Measurements from ENCODE around the gene CHD5.

CHD5 gene

DNA sequence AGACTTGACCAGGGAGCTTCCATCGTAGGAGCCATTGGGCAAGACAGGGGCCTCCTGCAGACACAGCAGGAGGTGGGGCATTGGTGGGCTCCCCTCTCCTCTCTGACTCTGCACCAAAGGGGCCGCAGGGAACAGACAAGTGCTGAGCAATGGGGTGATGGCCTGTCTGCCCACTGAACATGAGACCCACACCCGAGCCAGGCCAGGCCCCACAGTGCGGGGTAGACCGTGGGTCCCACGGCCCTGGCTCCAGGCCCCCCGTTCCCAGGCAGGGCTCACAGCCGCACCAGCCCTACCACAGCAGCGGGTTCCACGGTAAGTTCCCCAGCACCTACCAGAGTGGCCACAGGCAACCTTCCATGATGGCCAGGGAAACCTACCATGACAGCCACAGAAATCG, 45.9 kb downstream of the CHD5 start:
- no peak for DNase-seq (ENCODE audit: low read depth, low spot score)

DNA sequence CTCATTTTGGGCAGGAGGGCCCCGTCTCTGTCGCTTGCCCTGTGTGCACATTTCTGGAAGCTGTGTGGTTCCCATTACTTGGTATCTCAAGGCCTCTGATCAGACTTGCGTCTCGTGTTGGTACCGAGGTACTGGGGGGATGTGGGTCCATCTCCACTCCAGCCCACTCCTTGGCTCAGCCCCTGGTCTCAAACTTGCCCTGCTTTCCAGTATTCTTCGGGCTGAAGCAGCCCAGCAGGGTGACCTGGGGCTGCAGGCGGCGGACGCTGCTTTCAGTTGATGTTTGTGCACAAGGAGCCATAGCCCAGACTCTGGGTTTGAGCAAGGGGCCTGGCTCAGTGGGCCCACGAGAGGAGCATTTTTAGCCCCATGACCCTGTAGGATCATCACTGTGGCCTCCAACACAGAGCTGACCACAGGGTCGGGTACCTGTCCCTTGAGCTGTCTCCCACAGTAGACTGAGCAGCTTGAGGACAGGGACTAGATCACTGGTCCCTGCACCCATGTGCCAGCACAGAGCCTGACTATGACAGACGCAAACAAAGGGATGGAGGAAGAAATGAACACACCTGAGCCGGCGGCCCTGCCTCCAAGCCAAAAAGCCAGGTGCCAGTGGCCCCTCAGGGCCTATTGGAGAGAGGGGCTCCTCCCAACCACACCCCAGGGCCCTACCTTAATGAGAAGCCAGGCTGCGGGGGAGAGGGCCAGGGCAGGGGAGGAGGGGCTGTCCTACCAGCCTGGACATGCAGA, 46.8 kb downstream of the CHD5 start:
- no peak for DNase-seq (ENCODE audit: low read depth, low spot score)

DNA sequence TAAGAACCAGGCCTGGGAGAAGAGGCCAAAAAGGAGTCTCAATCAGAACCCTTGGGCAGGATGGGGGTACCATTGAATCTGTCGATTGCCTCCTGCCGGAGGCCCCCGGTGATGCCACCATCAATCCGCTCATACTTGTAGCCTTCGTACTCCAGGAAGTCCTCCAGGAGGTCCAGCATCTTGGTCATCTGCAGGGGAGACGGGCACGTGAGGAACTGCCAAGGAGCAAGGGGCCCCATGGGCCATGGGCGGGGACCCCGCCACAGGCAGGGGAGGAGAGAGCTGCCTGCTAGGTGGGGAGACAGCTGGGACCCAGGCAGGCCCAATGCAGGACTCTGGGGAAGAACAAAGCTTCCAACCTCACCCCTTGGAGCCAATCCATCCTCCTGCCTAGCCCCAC, 48.6 kb downstream of the CHD5 start:
- DNase-seq (ENCODE audit: low read depth, low spot score): no peak

DNA sequence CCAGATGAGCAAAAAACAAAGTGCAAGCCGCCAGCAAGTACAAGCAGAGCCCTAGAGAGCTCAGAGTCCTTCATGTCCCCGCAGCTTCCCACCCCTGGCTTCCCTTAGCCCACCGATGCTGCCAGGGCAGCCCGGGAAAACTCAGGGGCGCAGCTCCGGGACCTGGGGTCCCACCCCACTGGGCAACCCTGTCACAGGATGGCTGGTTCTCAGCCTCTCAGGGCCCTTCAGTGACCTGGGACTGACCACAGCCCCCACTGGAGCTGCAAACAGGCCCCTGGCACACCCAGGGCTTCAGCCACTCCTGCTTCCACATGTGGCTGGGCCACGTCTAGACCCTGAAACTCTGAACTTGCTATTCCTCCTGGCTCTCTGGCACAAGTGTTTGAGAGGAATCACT, 49.5 kb downstream of the CHD5 start:
- no peak for DNase-seq (ENCODE audit: low read depth, low spot score)

DNA sequence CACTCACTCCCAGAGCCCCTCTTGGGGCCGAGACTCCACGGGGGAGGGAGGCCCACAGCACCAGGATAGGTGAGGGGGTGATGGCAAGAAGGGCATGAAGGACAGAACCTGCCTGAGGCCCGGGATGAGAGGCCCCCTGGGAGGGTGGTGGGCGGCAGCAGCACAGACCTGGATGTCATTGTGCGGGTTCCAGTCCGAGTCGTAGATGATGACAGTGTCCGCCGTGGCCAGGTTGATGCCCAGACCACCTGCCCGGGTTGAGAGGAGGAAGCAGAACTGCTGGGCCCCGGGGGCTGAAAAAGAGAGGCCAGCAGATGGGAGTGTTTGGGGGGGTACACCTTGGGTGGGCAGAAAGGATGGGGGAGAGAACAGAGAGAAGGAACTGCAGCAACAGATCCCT, 50.1 kb downstream of the CHD5 start:
- no peak for DNase-seq (ENCODE audit: low read depth, low spot score)

DNA sequence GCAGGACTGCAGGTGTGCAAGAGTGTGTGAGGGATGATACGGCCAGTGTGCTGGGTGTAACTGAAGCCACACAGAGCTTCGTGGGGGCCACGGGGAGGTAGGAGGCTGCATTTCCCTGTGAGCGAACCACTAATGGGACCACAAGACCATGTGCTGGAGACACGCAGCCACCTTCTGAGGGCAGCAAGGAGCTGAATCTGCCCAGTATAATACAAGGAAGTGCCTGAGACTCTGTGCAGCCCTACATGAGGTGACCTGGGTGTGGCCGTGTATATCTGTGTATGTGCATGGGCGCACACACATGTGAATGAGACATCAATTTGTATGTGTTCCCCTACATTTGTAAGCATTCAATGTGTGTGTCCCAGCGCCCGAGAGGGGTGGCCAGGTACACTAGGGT, 50.8 kb downstream of the CHD5 start:
- DNase-seq (ENCODE audit: low read depth, low spot score): no peak

DNA sequence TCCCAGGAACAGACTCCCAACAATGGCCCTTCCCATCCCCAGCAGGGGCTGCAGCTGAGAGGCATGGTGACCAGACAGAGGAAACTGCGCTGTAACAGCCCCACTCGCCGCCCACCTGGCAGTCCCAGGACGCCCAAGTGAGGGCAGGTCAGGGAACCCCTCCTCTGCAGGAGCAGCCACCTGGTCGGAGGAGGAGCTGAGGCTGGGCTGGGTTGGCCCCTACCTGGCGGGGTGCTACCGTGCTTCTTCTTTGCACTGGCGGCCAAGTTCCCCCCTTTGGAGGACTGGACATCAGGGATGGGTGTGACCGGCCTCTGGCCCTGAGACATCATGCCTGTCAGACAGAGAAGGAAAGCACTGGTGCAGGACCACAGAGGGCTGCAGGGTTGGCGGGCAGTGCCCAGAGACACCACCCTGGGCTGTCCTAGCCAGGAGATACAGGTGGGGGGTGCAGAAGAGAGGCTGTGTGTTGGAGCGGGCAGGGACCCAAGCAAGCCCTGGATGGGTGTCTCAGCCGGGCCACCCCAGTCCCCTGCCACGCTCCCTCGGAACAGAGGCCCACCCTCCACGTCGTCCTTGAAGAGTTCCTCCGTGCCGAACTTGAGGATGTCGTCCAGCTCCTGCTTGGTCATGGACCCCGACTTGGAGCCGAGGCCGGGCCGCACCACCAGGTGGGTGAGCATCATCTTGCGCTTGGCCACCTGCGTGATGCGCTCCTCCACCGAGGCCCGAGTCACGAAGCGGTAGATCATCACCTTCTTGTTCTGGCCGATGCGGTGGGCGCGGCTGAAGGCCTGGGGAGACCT, 51.6 kb downstream of the CHD5 start:
- no peak for DNase-seq (ENCODE audit: low read depth, low spot score)

DNA sequence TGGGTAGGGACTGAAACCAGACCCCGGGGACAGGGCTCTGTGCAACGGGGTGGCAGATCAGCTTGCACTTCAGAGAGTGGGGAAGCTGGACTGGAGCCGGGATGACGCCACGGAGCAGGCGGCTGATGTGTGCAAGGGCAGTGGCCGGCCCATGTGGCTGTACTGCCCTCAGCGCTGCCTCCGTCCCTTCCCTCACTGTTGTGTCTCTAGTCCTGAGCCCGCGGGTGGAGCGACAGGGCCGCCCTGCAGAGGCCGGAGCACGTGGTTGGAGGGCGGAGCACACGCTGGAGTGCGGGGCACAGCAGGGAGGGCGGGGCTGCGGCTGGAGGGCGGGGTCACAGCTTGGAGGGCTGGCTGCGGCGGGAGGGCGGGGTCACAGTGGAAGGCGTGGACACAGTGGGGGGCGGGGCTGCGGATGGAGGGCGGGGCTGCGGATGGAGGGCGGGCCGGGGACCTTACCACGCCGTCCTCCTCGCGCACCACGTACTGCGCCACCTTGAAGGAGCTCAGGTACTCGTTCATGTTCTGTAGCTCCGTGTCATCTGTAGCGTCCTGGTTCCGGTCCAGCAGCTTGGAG, 52.4 kb downstream of the CHD5 start:
- DNase-seq (ENCODE audit: low read depth, low spot score): no peak

DNA sequence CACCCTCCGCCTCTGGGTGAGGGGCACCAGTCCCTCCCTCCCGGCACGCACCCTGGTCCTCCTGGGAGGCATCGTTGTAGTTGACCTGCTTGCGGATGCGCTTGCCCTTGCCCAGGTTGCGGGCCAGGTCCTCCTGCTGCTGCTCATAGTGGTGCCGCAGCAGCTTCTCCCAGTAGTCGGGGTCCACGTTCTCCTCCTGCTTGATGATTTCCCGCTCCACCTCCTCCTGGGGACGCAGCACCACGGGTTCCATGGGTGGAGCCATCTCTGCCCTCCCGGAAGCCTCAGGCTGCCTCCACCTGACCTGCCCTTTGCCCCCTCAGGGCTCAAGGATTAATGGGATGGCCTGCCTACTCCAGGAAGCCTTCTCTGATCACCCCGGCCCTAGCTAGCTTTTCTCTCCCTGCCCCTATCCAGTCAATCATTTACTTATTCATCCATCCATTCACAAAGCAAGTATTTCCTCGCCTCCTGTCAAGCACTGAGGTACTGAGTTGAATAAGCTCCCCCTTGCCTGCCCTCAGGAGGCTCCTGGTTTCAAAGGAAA, 53.5 kb downstream of the CHD5 start:
- DNase-seq (ENCODE audit: low read depth, low spot score): no peak

DNA sequence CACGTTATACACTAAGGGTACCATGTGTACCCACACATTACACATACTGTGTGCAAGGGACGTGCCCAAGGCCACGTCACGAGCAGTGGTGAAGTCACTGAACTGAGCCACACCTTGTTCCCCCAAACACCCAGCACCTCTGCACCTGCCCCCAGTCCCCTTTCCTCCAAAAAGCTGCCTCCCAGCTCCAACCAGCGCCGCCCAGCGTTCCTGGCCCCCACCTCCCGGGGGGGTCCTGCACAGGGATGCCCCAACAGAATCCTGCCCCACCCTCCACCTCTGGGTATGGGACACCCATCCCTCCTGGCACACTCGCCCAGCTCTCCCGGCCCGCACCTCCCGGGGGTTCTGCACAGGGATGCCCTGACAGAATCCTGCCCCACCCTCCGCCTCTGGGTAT, 54.1 kb downstream of the CHD5 start:
- no peak for DNase-seq (ENCODE audit: low read depth, low spot score)

DNA sequence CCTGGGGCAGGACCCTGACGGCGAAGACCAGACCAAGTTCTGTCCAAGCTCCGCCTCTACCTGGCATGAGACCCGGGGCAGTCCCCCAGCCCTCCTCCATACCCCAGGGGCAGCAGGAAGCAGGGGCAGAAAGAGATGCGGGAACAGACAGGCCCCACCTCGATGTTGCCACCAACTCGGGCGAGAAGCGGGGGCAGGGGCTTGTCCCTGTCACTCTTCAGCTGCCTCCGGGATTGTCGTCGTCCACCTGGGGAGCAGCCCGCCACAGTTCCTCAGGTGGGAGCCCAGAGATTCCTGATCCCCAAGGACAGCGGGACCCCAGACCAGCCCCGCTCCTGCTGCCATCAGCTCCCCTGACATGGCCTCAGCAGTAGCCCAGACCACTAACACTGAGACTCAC, 54.8 kb downstream of the CHD5 start:
- DNase-seq (ENCODE audit: low read depth, low spot score): no peak

DNA sequence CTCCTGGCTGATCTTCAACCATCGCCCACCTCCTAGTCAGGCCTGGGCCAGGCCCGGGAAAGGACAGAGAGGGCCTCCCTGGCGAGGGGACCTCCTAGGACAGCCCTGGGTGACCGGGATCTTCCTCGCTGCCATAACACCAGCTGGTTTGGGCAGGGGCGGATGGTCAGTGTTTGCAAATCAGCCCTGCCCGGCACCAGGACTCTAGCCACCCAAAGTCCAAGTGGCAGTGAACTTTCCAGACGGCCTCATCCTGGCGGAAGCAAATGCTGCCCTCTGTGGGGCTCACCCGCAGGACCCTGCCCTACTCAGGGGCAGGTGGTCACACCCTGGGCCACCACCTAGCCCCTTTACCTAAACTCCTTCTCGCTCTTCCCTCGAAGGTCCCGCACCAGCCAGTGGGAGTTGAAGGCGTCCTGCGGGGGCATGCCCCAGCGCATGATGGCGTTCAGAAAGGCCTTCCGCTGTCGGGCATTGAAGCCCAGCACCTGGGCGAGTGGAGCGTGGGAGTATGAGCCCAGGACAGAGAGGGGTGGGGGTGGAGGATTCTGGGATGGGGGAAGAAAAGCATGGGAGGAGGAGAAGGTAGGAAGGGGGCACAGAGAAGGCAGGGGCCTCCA, 55.3 kb downstream of the CHD5 start:
- DNase-seq (ENCODE audit: low read depth, low spot score): no peak

DNA sequence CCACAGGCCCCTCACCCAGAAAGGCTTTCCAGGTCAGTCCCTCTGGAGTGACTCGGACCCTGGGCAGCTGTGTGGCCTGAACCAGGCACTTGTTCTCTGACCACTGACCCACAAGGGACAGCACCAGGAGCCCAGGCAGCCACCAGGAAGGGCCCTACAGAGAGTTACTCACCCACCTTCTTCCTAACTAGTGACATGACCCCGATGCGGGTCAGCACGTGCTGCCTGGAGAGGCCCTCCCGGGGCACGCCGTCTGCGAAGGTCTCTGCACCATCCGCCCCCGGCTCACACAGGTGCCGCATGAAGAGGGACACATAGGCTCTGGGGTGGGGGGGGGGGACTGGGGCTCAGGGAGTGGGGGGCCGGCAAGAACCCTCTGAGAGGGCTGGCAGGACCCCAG, 55.8 kb downstream of the CHD5 start:
- no peak for DNase-seq (ENCODE audit: low read depth, low spot score)

DNA sequence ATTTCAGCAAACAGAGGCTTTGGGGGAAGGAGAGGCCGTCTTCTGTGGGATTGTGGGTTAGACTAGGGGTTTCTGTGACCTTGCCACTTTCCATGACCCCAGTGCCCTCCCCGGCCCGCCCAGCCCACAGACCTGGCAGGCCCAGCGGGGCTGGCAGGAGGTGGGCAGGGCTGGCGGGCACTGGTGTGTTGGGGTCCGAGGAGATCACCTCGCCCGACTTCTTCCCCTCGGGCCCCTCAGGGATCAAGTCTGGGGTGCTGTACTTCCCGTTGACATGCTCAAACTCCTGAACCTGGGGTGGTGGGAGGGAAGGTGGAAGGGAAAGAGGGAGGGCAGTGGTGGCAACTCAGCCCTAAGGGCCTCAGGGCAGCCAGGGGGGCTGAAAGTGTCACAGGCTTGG, 56.3 kb downstream of the CHD5 start:
- no peak for DNase-seq (ENCODE audit: low read depth, low spot score)

DNA sequence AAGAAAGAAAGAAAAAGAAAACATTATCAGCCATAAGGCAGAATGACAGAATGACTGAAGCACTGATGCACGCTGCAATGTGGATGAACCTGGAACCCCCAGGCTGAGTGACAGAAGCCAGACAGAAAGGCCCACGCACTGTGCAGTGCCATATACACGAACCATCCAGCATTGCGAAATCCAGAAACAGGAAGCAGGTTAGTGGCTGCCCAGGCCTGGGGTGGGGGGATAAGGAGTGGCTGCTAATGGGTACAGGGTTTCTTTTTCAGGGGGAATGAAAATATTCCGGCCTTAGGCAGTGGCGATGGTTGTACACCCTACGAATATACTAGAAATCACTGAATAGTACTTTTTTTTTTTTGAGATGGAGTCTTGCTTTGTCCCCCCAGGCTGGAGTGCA, 57.0 kb downstream of the CHD5 start:
- no peak for DNase-seq (ENCODE audit: low read depth, low spot score)

DNA sequence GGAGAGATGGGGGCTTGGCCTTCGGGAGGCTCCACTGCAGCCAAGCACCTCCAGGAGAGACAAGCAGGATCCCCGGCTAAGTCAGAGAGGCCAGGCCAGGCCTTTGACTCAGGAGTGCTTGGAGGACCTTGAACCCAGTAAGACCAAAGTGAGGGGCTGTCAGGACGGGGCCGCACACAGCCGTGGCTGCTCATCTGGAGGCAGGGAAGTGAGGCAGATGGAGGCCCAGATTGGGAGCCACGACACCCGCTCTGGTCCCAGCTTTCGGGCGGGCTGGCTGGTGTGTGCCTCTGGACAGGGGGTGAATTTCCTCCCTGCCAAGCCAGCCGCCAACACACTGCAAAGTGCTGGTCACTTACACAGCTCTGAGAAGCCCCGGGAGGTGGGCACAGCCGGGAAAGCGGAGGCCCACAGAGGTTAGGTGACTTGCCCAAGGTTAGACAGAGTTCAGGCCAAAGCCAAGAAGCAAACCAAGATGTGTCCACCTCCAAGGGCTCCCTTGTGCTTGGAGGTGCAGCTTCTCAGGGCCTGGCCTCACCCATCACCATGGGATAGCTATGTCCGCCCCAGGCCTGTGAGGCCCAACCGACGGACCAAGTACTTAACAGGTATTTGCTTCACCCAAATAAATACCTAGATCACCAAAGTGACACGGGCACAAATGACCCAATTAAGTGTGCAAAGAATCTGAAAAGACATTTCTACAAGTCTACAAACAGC, 58.3 kb downstream of the CHD5 start:
- no peak for DNase-seq (ENCODE audit: low read depth, low spot score)

DNA sequence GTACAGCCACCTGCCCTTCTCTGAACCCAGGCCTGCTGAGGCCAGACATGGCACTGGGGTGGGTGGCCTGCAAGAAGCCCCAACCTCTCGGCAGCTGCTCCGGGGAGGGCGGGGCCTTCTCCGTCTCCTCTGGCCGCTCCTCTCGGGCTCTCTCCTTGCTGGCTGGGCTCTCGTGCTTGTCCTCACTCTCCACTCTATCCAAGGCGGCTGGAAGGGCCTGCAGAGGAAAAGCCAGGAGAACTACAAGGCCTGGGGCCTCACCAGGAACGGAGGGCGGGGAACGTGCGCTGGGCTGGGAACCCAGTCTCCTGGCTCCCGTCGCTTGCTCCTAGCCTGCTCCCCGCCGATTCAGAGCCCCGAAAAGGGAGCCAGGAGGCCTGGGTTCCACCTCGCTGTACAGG, 59.1 kb downstream of the CHD5 start:
- DNase-seq (ENCODE audit: low read depth, low spot score): no peak

DNA sequence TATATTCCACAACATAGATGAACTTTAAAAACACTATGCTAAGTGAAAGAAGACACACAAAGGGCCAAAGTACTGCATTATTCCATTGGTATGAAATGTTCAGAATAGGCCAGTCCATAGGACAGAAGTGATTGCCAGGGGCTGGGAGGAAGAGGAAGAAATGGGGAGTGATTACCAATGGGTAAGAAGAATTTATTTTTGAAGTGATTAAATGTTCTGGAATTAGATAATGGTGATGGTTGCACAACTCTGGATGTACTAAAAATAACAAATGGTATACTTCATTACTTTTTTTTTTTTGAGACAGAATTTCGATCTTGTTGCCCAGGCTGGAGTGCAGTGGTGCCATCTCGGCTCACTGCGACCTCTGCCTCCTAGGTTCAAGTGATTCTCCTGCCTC, 61.7 kb downstream of the CHD5 start:
- DNase-seq (ENCODE audit: low read depth, low spot score): no peak

DNA sequence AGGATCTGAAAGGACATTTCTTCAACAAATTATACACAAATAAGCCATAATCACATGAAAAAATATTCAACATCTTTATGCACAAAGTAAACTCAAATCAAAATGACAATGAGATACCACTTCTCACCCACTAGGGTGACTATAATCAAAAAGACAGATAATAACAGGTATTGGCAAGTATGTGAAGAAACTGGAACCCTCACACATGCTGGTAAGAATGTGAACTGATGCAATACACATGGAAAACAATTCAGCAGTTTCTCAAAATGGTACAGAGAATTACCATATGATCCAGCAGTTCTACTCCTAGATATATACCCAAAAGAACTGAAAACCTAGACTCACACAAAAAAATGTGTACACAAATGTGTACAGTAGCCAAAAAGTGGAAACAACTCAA, 62.5 kb downstream of the CHD5 start:
- no peak for DNase-seq (ENCODE audit: low read depth, low spot score)

DNA sequence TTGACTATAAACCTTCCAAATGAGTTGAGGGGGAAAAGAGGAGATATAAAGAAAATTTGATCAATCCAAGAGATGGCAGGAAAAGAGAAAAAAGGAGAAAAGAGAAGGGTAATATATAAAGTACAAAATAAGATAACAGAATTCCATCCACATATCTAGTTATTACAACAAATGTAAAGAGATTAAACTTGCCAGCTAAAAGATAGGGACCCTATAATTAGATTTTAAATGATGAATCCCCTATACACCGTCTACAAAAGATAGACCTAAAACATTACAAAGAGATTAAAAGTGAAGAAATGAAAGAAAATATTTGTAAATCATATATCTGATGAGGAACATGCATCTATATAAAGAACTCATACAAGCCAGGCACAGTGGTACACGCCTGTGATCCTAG, 63.1 kb downstream of the CHD5 start:
- no peak for DNase-seq (ENCODE audit: low read depth, low spot score)

DNA sequence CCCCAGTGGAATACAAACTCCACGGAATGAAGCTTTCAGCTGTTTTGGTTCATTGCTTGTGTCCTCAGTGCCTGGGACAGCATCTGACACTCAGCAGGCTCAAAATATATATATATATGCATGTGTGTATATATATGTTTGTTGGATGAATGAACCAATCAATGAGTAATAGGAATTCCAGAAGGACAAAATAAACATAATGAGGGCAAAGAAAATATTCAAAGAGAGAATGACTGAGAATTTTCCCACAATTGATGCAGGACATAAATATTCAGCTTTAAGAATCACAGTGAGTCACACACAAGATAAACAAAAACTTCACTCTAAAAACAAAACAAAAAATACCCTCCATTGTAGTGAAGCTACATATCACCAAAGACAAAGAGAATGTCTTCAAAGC, 64.0 kb downstream of the CHD5 start:
- peak; percentile 33 for DNase-seq (ENCODE audit: low read depth, low spot score)

DNA sequence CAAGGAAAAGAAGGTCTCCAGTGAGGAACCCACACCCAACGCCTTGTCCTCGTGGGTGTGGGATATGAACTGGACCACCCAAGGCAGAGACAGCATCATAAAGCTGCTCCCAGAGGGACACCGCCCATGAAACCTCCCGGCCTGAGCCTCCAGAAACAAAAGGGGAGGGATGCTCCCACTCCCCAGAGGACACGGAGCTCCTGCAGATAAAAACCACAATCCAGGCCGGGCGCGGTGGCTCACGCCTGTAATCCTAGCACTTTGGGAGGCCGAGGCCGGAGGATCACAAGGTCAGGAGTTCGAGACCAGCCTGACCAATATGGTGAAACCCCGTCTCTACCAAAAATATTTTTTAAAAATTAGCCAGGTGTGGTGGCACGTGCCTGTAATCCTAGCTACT, 66.4 kb downstream of the CHD5 start:
- DNase-seq (ENCODE audit: low read depth, low spot score): no peak

All from smooth muscle cell of the brain vasculature (primary cell).